ENCODE data around the gene PTPRR. TPM values are rescaled to one million over a fixed set of nuclear protein-coding genes. Genes with fewer than 3 reads are reported as not detected.

PTPRR gene
- total and polyA plus RNA-seq, 2 donors (not counting 1 experiment from before 2014, with no cell fraction given): not detected

- H3K79me2 ChIP-seq (ENCODE audit: control insufficient read depth, insufficient read depth, low read length): no peaks in the 10 kb centered on the region
- no peak overlapping the region for H2AFZ ChIP-seq (ENCODE audit: insufficient read depth, low read depth, low read length, poor library complexity, severe bottlenecking)
- ChIA-PET CTCF (no interaction called here), POLR2A (no interaction called here)
- H3K27ac ChIP-seq (ENCODE audit: low read length in 2 of 2): no peak overlapping the region
- Mint-ChIP-seq H3K9me3 (ENCODE audit: insufficient read depth) (no peaks in the 10 kb centered on the region), H3K4me1 (no peaks in the 10 kb centered on the region), H3K4me3 (no peak overlapping the region), H3K27me3 (peaks cover 17% of the 10 kb centered on the region), H3K27ac (no peak overlapping the region)
- H3K4me2 ChIP-seq (replicated peaks; ENCODE audit: low read depth, low read length, poor library complexity, severe bottlenecking): no peak overlapping the region
- H3K27me3 ChIP-seq (replicated peaks in 1 of 4; ENCODE audit: control extremely low read depth in 1 of 4, control insufficient read depth in 3 of 4, insufficient read depth in 4 of 4, low read length in 3 of 4): peaks cover 0 to 7% (median 0%) of the 10 kb centered on the region in 4 experiments
- TF ChIP-seq EZH2 (IDR thresholded peaks at IDR 0.05; ENCODE audit: borderline replicate concordance, insufficient read depth, low read depth, low read length, poor library complexity, severe bottlenecking) (no peak), CTCF (IDR thresholded peaks at IDR 0.05) (no peak)
- WGBS (ENCODE audit: insufficient coverage): 93% methylated on average over 4 of the region's 5 CpGs
- intact Hi-C loops (cut with micrococcal nuclease): no loop called here
- H3K4me3 ChIP-seq (ENCODE audit: control extremely low read depth in 1 of 5, extremely low read depth in 1 of 5, insufficient read depth in 1 of 5, low read depth in 2 of 5, low read length in 4 of 5): no peak overlapping the region
- ATAC-seq (ENCODE audit: low read depth) (no peak), DNase-seq (no peak)
- H3K4me1 ChIP-seq (ENCODE audit: control insufficient read depth in 2 of 2, insufficient read depth in 2 of 2, low read length in 2 of 2): no peaks in the 10 kb centered on the region
- no peaks in the 10 kb centered on the region for H3K9me3 ChIP-seq (ENCODE audit: control extremely low read depth in 1 of 3, control insufficient read depth in 2 of 3, insufficient read depth in 1 of 3, low read length in 2 of 3)
- H4K20me1 ChIP-seq (ENCODE audit: control insufficient read depth, insufficient read depth, low read length, poor library complexity, severe bottlenecking): no peaks in the 10 kb centered on the region
- H3K9ac ChIP-seq (ENCODE audit: low read length): no peak overlapping the region
- no peaks in the 10 kb centered on the region for H3K36me3 ChIP-seq (replicated peaks in 1 of 2; ENCODE audit: control extremely low read depth in 1 of 2, control insufficient read depth in 1 of 2, extremely low read depth in 1 of 2, insufficient read depth in 2 of 2, low read length in 1 of 2)
Observed at GRCh38 chr12:70758494-70758845, 162.1 kb downstream of the PTPRR start.

- Histone ChIP-seq H3K9ac (ENCODE audit: low read length) (no peak overlapping the region), H3K9me3 (ENCODE audit: control extremely low read depth in 1 of 3, control insufficient read depth in 2 of 3, insufficient read depth in 1 of 3, low read length in 2 of 3) (no peaks in the 10 kb centered on the region), H3K27me3 (replicated peaks in 1 of 4; ENCODE audit: control extremely low read depth in 1 of 4, control insufficient read depth in 3 of 4, insufficient read depth in 4 of 4, low read length in 3 of 4) (peaks cover 0 to 7% (median 0%) of the 10 kb centered on the region in 4 experiments), H3K4me3 (ENCODE audit: control extremely low read depth in 1 of 5, extremely low read depth in 1 of 5, insufficient read depth in 1 of 5, low read depth in 2 of 5, low read length in 4 of 5) (no peak overlapping the region), H4K20me1 (ENCODE audit: control insufficient read depth, insufficient read depth, low read length, poor library complexity, severe bottlenecking) (no peaks in the 10 kb centered on the region), H3K36me3 (replicated peaks in 1 of 2; ENCODE audit: control extremely low read depth in 1 of 2, control insufficient read depth in 1 of 2, extremely low read depth in 1 of 2, insufficient read depth in 2 of 2, low read length in 1 of 2) (no peaks in the 10 kb centered on the region), H3K4me2 (replicated peaks; ENCODE audit: low read depth, low read length, poor library complexity, severe bottlenecking) (no peak overlapping the region), H3K27ac (ENCODE audit: low read length in 2 of 2) (no peak overlapping the region), H3K4me1 (ENCODE audit: control insufficient read depth in 2 of 2, insufficient read depth in 2 of 2, low read length in 2 of 2) (no peaks in the 10 kb centered on the region), H3K79me2 (ENCODE audit: control insufficient read depth, insufficient read depth, low read length) (no peaks in the 10 kb centered on the region), H2AFZ (ENCODE audit: insufficient read depth, low read depth, low read length, poor library complexity, severe bottlenecking) (no peak overlapping the region)
- Mint-ChIP-seq H3K27ac (no peak overlapping the region), H3K9me3 (ENCODE audit: insufficient read depth) (no peaks in the 10 kb centered on the region), H3K27me3 (peaks cover 17% of the 10 kb centered on the region), H3K4me3 (no peak overlapping the region), H3K4me1 (no peaks in the 10 kb centered on the region)
- CTCF ChIA-PET: no interaction called here
- no peak for TF ChIP-seq CTCF (IDR thresholded peaks at IDR 0.05)
- TF ChIP-seq EZH2 (IDR thresholded peaks at IDR 0.05; ENCODE audit: borderline replicate concordance, insufficient read depth, low read depth, low read length, poor library complexity, severe bottlenecking): no peak
- DNase-seq: no peak
- WGBS (ENCODE audit: insufficient coverage): 75% methylated on average over 1 of the region's 1 CpG
- ATAC-seq (ENCODE audit: low read depth): no peak
- POLR2A ChIA-PET: no interaction called here
- intact Hi-C loops (cut with micrococcal nuclease): no loop called here
Observed at GRCh38 chr12:70757830-70758493, 162.6 kb downstream of the PTPRR start.

Data from B cell (primary cell).